CD4-positive, alpha-beta T cell treated with Interleukin-6 at 100 ng/mL for 8 hours (primary cell): ENCODE measurements around the gene ERCC4.

Experiments
- DNase-seq: peaks from one replicate; pipeline ENCODE4 v3.0.0-alpha.2; 2020; ENCODE audit warnings: mixed read lengths, low spot score

Gene ERCC4

DNA sequence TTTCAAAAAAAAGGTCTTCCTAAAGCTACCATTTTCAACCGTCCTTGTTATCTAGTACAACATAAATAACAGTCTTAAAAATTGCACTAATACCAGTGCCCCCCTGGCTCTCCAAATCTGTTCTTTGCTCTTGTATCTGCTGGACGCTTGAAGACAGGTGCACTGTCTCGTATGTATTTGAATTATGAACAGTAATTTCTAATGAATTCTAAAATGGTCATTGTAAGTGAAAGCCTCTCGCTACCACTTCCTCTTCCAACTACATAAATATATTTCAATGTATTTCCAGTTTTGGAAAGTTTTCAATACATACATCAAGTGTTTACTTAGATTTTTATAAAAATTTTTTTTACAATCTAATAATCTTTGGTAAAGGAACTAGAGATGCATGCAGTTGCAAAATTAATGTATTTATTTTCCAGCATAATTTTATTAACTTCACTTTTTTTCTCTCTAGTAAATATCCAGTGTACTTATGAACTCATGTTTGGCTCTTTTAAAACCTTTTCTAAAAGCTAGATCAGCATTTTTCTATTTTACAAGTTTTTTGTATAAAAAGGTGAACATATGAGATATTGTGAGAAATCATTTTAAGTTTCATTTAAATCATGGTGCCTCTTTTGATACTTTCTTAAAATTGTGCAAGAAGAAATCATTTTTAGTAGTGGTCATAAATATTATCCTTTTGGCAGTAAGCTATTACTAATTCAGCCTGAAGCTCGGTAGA lies 31.0 kb downstream of the ERCC4 start:
- no peak for DNase-seq

GRCh38 chr16:13951611-13952010 lies 31.7 kb downstream of the ERCC4 start:
- no peak for DNase-seq

GRCh38 chr16:13953501-13953900 lies 33.5 kb downstream of the ERCC4 start:
- no peak for DNase-seq

DNA sequence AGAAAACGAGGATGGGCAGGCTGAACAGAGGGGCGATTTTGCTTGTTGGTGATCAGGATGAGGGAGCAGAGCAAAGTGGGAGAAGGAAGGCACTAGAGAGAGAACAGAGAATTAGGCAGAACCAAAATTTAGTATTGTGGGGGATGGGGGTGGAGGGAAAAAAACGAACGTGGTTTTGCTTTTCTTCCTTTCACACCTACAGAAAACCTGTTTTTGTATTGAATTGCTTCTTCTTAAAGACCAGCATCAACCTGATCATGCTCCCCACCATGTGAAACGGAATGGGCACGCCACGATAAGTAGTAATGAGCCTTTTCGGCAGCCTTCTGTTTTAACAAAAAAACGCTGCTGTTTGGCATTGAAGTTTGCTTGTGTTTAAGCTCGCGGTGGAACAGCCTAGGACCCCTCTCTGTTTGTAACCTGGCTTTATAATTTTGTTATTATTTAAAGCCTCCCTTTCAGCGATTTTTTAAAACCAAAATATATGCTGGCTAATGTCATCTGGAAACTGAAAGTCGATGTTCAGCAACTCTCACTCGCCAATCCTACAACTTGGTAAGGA lies 36.8 kb downstream of the ERCC4 start:
- DNase-seq: no peak

- peak; percentile 10 for DNase-seq
These were observed 37.5 kb downstream of the ERCC4 start for GRCh38 chr16:13957197-13958078.

- no peak for DNase-seq
These were observed 38.5 kb downstream of the ERCC4 start for GRCh38 chr16:13958474-13958873.

- no peak for DNase-seq
These were observed 39.7 kb downstream of the ERCC4 start for GRCh38 chr16:13959626-13960025.

DNA sequence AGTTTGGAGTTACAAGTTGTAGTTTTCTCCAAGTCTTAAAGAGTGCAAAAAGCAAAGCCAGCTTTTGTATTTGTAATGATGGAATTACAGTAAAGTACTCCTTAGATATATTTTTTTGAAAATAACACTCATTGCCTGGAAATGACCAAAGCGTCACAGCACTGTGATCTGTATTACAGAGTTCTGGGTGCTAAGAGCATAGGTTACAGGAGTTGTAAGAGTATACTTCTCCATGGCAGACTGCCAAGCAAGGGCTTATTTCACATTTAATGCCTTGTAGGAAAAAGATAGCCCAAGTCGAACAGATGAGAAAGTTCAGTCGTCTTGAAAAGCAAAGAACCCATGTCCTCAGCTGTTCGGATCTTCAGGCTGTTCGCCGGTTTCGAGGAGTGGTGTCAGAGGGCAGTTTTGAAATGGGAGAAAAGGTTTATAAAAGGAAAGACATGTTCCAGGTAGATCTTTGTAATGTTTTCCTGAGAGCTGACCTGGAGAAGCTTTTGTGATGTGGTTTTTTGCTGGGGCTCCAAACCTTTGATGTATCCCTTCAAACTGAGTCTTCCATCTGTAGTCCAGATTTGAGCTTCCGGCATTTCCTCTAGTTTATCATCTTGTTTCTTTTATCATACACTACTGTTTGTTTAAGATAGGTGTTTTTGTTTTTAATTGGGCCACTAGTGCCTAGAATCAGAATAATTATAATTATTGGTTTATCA lies 41.3 kb downstream of the ERCC4 start:
- no peak for DNase-seq

- no peak for DNase-seq
These were observed 42.3 kb downstream of the ERCC4 start for GRCh38 chr16:13962232-13962631.

GRCh38 chr16:13968835-13969234 lies 48.9 kb downstream of the ERCC4 start:
- no peak for DNase-seq

GRCh38 chr16:13969711-13970110 lies 49.8 kb downstream of the ERCC4 start:
- no peak for DNase-seq

GRCh38 chr16:13970708-13971422 lies 50.9 kb downstream of the ERCC4 start:
- no peak for DNase-seq

DNA sequence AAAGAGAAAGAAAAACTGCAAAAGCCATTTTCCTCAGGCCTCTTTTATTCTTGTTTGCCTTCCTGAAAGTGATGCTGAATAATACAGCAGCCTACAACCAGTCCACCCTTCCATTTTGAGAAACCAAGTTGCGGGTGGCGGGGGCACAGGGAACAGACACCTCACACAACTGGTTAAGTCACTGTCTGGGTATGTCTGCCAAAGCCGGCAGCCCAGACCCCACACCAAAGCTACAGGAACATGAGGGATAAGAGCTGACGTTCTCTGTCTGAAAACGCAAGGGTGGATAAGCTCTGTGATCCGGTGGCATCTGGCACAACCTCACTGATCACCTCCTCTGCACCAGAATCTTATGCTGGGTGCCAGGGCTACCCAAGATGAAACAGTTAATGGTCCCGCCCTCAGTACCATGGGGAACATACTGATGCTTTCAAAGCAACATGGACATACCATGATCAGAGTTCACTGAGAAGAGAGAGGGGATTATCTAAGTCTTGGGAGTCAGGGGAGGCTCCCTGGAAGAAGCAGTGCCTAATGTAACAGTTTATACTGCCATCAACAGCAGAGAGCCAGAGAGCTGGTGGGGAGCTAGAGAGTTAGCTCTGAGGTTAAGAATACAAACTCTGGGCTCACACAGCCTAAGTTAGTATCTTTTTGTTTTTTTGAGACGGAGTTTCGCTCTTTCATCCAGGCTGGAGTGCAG lies 53.5 kb downstream of the ERCC4 start:
- DNase-seq: no peak

GRCh38 chr16:13977177-13977576 lies 57.2 kb downstream of the ERCC4 start:
- no peak for DNase-seq

DNA sequence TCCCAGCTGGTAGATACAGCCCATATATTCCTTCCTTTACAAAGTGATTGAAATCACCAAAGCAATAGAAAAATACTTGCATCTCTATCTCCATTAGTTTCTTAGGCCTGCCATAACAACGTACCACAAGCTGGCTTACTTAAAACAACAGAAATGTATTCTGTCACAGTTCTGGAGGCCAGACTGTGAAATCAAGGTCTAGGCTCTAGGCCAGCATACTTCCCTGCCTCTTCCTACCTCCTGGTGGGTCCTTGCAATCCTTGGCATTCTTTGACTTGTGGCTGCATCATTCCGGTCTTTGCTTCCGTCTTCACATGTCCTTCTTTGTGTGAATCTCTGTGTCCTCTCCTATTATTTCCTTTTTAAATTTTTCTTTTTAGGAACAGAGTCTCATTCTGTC lies 62.5 kb downstream of the ERCC4 start:
- DNase-seq: no peak

- DNase-seq: no peak
These were observed 63.7 kb downstream of the ERCC4 start for GRCh38 chr16:13983625-13984024.

- no peak for DNase-seq
These were observed 64.8 kb downstream of the ERCC4 start for GRCh38 chr16:13984794-13985193.

DNA sequence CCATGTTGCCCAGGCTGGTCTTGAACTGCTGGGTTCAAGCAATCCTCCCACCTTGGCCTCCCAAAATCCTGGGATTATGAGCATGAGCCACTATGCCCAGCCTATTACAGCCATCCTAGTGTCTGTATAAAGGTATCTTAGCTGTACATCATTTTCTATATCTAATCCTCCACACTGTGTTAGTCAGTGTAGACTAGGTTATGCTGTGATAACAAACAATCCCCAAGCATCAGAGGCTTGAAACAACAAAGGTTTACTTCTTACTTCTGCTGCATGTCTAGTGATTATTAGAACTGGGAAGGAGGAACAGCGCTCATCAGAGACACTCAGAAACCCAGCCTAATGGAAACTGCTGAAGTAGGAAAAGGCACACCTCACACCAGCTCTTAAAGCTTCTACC lies 68.1 kb downstream of the ERCC4 start:
- DNase-seq: no peak

DNA sequence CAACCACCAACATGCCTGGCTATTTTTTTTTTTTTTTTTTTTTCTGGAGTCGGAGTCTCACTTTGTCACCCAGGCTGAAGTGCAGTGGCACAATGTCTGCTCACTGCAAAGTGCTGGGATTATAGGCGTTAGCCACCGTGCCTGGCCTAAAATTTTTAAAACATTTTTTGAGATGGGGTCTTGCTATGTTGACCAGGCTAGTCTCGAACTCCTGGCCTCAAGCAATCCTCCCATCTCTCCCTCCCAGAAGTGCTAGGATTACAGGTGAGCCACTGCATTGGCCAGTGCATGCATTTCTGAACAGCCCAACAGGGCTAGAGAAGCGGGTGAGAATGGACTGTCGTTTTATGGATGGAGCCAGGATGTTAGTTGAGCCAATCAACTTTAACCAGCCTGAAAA lies 72.4 kb downstream of the ERCC4 start:
- no peak for DNase-seq

- DNase-seq: no peak
These were observed 73.0 kb downstream of the ERCC4 start for GRCh38 chr16:13992976-13993375.
